GM10266 (cell line): ENCODE data around the gene COL4A2.
A peak's percentile ranks its signal among the peaks of the same experiment; 100 is the strongest.
"Not testable (repeated sequence)": the region's sequence is repeated elsewhere in the genome, so short reads cannot be mapped to it uniquely, and the experiment has no call there.

Experiments used
- DNase-seq: peaks from one replicate; pipeline ENCODE4 v3.0.0; 2012; ENCODE audit errors: extremely low spot score
- TF ChIP-seq, protein P1 (sequence below): IDR thresholded peaks from 2 replicates; pipeline ENCODE4 v1.5.1; 2012; ENCODE audit warnings: mild to moderate bottlenecking, low read depth; ENCODE audit not compliant: control insufficient read depth, insufficient read depth; ENCODE audit errors: missing control alignments

The COL4A2 gene

DNA sequence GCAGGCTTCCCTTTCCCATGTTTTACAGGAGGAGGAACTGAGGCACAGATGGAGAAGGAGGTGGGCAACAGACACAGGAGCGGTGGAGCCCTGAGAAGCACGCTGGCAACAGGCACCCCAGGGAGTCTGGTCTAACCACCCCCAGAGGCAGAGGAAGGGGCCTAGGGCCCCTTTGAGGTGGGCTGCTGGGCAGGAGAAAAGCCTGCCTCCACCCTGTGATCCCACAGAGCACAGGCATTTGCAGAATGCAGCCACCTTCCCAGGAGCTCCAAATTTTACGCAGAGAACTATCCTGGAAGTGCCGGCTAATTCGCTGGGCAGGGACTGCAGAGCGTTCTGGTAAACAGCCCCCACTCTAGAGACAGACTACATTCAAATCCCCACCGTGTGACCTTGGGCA lies 224.0 kb downstream of the COL4A2 start:
- TF ChIP-seq, protein P1, sequence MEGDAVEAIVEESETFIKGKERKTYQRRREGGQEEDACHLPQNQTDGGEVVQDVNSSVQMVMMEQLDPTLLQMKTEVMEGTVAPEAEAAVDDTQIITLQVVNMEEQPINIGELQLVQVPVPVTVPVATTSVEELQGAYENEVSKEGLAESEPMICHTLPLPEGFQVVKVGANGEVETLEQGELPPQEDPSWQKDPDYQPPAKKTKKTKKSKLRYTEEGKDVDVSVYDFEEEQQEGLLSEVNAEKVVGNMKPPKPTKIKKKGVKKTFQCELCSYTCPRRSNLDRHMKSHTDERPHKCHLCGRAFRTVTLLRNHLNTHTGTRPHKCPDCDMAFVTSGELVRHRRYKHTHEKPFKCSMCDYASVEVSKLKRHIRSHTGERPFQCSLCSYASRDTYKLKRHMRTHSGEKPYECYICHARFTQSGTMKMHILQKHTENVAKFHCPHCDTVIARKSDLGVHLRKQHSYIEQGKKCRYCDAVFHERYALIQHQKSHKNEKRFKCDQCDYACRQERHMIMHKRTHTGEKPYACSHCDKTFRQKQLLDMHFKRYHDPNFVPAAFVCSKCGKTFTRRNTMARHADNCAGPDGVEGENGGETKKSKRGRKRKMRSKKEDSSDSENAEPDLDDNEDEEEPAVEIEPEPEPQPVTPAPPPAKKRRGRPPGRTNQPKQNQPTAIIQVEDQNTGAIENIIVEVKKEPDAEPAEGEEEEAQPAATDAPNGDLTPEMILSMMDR, result no peak
- no peak for DNase-seq

DNA sequence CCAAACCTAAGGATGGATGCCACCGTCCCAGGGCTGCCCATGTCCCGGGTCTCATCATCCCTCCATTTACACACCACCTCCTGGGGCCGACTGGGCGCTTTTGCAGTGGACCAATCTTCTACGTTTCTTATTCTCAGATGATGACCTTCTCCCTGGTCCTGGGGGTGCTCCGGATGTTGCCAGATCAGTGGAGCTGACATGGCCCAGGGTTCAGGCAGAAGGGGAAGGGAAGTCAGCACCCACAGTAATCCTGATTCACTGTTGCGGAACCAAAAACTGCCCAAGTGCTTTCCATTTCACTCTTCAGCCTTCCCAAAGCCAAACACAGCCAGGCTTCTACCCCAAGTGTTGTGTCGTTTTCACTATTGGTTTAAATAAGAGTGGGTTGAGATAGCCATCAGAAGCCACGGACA lies 224.6 kb downstream of the COL4A2 start:
- TF ChIP-seq, protein P1, result no peak
- DNase-seq, result no peak

DNA sequence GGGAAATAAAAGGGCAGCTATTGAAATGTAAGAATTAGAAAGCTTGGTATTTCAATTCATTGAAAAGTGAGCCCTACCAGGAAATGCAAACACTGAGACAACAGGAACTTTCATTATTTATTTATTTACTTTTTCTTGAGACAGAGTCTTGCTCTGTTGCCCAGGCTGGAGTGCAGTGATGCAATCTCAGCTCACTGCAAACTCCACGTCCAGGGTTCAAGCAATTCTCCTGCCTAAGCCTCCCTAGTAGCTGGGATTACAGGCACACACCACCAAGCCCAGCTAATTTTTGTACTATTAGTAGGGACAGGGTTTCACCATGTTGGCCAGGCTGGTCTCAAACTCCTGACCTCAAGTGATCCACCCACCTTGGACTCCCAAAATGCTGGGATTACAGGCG lies 225.2 kb downstream of the COL4A2 start:
- not testable (repeated sequence) for DNase-seq

DNA sequence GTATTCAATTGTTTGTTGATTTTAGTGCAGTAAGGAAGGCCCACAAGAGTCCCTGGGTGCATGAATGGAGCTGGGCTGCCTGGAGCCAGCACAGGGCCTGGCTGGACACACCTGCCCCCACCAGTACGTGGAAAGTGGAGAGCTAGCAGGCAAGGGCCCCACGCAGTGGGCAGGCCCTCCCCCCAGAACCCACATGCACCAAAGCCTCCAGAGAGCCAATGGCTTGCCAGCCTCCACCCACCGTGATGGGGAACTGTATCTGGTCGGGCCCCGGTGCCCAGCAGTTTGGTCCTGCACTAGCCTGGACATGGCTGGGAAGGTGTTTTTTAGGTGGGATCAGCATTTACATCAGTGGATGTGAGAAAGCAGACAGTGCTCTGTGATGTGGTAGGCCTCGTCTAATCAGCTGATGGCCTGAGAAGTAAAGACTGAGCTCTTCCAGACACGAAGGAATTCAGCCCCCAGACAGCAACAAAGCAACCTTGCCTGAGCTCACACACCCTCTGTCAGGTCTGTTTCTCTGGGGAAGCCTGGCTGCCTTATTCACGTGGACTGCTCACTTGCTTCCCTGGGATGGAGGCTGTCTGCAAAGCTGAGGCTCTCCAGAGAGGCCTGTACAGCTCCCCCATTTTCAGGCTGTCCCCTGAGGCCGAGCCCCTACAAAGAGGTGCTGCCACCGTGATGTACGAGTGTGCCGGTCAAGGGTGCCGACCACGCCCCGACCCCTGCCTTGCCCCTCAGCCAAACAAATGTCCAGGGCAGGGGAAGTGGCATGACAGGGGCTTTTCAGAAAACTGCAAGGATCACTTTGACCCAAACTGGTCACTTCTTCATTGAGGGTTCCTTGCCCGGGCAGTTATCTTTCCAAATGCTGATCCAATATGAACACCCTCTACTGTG lies 226.9 kb downstream of the COL4A2 start:
- TF ChIP-seq, protein P1, result no peak
- no peak for DNase-seq

DNA sequence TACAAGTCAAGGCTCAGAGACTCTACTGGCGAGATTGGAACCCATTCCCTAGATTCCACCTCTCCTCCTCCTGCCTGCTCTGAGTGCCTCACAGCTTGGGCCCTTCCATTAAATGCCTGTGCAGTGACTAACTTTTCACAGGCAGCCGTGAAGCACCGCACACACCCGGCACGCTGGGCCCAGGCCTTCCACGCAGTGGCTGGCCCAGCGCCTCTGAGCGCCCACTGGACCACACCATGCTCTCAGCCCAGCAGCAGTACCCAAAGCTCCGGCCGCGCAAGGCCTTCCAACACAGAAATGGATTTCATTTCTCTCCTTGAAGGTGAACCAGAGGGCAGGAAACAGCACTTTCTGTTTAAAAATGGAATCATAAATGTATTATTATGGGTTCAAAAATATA lies 228.4 kb downstream of the COL4A2 start:
- TF ChIP-seq, protein P1, result no peak
- DNase-seq, result no peak

DNA sequence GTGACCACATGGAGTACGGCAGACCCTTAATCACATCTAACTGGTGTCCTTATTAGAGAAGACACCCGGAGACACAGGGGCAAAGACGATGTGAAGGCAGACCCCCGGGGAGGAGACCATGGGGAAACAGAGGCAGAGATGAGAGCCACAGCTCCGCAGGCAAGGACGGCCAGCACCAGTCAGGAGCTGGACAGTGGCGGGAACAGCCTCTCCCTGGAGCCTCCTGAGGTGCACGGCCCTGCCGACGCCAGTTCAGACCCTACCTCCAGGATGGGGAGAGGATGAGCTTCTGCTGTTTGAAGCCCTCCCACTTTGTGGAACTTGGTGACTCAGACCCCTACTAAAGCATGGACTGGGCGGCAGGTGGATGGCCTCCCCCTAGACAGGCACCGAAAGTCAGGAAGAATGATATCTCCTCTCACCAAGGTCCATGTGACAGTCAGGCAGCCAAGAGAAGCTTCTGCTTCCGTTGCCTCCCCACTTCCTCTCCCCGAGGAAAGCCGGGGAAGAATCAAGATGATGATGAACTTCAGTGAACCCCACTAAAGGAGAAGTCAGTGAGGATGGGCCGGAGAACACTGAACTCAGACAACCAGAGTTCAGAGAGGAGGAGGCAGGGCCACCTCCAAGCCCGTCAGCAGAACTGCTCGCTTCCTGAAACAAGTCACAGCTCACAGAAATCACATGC lies 229.1 kb downstream of the COL4A2 start:
- DNase-seq, result no peak
- TF ChIP-seq, protein P1, result no peak

DNA sequence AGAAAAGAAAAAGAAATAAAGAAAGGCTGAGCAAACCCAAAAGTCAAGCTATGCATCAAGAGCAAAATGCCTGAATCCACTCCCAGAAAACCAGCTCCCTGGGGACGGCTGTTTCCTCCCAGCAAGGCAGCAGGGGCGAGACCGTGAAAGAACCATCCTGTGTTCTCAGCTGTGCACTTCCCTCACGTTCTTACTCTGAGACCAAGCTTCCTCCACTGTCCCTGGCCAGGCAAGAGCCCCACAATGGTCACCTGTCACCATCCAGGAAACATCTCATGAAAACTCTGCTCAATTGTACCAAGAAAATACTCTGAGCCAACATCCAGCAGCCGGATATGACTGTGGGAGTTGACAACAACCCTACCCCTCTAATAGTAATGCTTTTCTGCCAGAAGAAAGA lies 231.5 kb downstream of the COL4A2 start:
- TF ChIP-seq, protein P1, result no peak
- DNase-seq, result peak; percentile 45
